Stimulated activated CD8-positive, alpha-beta memory T cell treated with anti-CD3 and anti-CD28 coated beads, Interleukin-7, amount 100 ng/mL, for 48 hours (primary cell): ENCODE measurements around the gene NMBR.
"Not testable (repeated sequence)": the region's sequence is repeated elsewhere in the genome, so short reads cannot be mapped to it uniquely, and the experiment has no call there.

Experiments
- DNase-seq, 2 donors: peaks; one replicate each; pipeline ENCODE4 v3.0.0-alpha.2; 2020; ENCODE audit warnings: low read depth in 1 of 2; ENCODE audit errors: extremely low read depth in 1 of 2

NMBR gene

GRCh38 chr6:142071981-142072380, 74.9 kb downstream of the NMBR start:
- no peak for DNase-seq

- DNase-seq: no peak
Observed at GRCh38 chr6:142068416-142068815, 78.5 kb downstream of the NMBR start.

- not testable (repeated sequence) for DNase-seq
Observed at GRCh38 chr6:142062861-142063260, 84.1 kb downstream of the NMBR start.

- no peak for DNase-seq
Observed at GRCh38 chr6:142058551-142059290, 88.2 kb downstream of the NMBR start.

- no peak for DNase-seq
Observed at GRCh38 chr6:142055219-142055618, 91.7 kb downstream of the NMBR start.

GRCh38 chr6:142051404-142051803, 95.5 kb downstream of the NMBR start:
- DNase-seq: no peak

- no peak for DNase-seq
Observed at GRCh38 chr6:142048593-142048980, 98.3 kb downstream of the NMBR start.

GRCh38 chr6:142047934-142048592, 98.9 kb downstream of the NMBR start:
- no peak for DNase-seq

- no peak for DNase-seq
Observed at GRCh38 chr6:142045380-142046278, 101.3 kb downstream of the NMBR start.

GRCh38 chr6:142035890-142036289, 111.0 kb downstream of the NMBR start:
- no peak for DNase-seq

GRCh38 chr6:142031035-142031434, 115.9 kb downstream of the NMBR start:
- no peak for DNase-seq

GRCh38 chr6:142030115-142030619, 116.8 kb downstream of the NMBR start:
- DNase-seq: no peak

- DNase-seq: no peak
Observed at GRCh38 chr6:142028527-142028926, 118.4 kb downstream of the NMBR start.

GRCh38 chr6:142027804-142028203, 119.1 kb downstream of the NMBR start:
- not testable (repeated sequence) for DNase-seq

- no peak for DNase-seq
Observed at GRCh38 chr6:142027074-142027473, 119.8 kb downstream of the NMBR start.

- no peak for DNase-seq
Observed at GRCh38 chr6:142026471-142026870, 120.5 kb downstream of the NMBR start.
